Lung (tissue), 12 donors: Measurements from ENCODE around the gene STEAP3. TPM values are rescaled to one million over a fixed set of nuclear protein-coding genes. Genes with fewer than 3 reads are reported as not detected.

Experiments
- ATAC-seq: fragments of 200-7000 bp; cut with Tn5 transposase; one replicate; pipeline ENCODE4 v1.9.1; 2020; ENCODE audit warnings: moderate number of reproducible peaks; ENCODE audit not compliant: insufficient read depth, low FRiP score
- DNase-seq, 3 donors: peaks; one replicate each; pipeline ENCODE4 v3.0.0-alpha.2; 2013 to 2017
- H3K27ac ChIP-seq, 2 donors: one replicate each; pipeline ENCODE4 v1.5.1; 2013; ENCODE audit warnings: mild to moderate bottlenecking in 2 of 2, moderate library complexity in 2 of 2, control low read depth in 1 of 2, inconsistent platforms in 1 of 2, low read depth in 1 of 2, low read length in 1 of 2
- H3K27me3 ChIP-seq, 3 donors: one replicate each; pipeline ENCODE4 v1.5.1; 2013; ENCODE audit warnings: low read length in 2 of 3; ENCODE audit not compliant: control insufficient read depth in 3 of 3, insufficient read depth in 3 of 3
- H3K36me3 ChIP-seq, 4 donors: one replicate each; pipeline ENCODE4 v1.5.1; 2013; ENCODE audit warnings: low read length in 4 of 4, mild to moderate bottlenecking in 1 of 4, moderate library complexity in 1 of 4; ENCODE audit not compliant: control insufficient read depth in 4 of 4, insufficient read depth in 4 of 4
- H3K4me1 ChIP-seq, 5 donors: one replicate each; pipeline ENCODE4 v1.5.1; 2013; ENCODE audit warnings: low read length in 5 of 5, mild to moderate bottlenecking in 2 of 5, moderate library complexity in 1 of 5; ENCODE audit not compliant: control insufficient read depth in 5 of 5, insufficient read depth in 5 of 5
- H3K4me3 ChIP-seq: one replicate; pipeline ENCODE4 v1.5.1; 2013; ENCODE audit warnings: mild to moderate bottlenecking, control low read depth, moderate library complexity
- H3K9ac ChIP-seq, 2 donors: one replicate each; pipeline ENCODE4 v1.5.1; 2013; ENCODE audit warnings: low read length in 2 of 2, control low read depth in 1 of 2; ENCODE audit not compliant: insufficient read depth in 1 of 2
- H3K9me3 ChIP-seq, 4 donors: one replicate each; pipeline ENCODE4 v1.5.1; 2013; ENCODE audit warnings: low read length in 3 of 4, mild to moderate bottlenecking in 1 of 4, moderate library complexity in 1 of 4; ENCODE audit not compliant: control insufficient read depth in 4 of 4, insufficient read depth in 3 of 4
- WGBS, 2 donors: extraction: QIAGEN DNeasy Blood & Tissue Kit; methylation state at CpG; one replicate each; pipeline ENCODE4 v1.1.7; 2013; 5-methylcytosine and 5-hydroxymethylcytosine counted together
- polyA plus RNA-seq, 2 donors: library from polyadenylated mRNA; stranded (reverse); fragments of 200-250 nt; gene quantifications; one replicate each; pipeline ENCODE4 v1.2.1, GENCODE V29; 2013
- total RNA-seq, 2 donors: library from RNA; depleted of rRNA in 1 of 2; stranded (reverse); fragments of >200 nt in 1 of 2; gene quantifications; one replicate each; pipeline ENCODE4 v1.2.1, GENCODE V29; 2014 to 2021
- TF ChIP-seq, protein P1 (sequence below): IDR thresholded peaks from 2 replicates; pipeline ENCODE4 v1.5.1; 2012; ENCODE audit warnings: mild to moderate bottlenecking; ENCODE audit errors: control extremely low read depth, extremely low read depth
- donor health status: control.
- donor health status: control.
- donor health status: Bipolar disorder and iron deficiency.
- donor health status: healthy.
- donor health status: DM: yes; HTN: yes; CAD: no.

Gene STEAP3
- total and polyA plus RNA-seq, 4 donors = 4.3 to 47.8 (median 20.1) TPM

GRCh38 chr2:119252186-119253113 lies 28.8 kb downstream of the STEAP3 start:
- WGBS, 2 donors = 84 to 87% methylated on average over 12 of the region's 12 CpGs
- TF ChIP-seq, protein P1, sequence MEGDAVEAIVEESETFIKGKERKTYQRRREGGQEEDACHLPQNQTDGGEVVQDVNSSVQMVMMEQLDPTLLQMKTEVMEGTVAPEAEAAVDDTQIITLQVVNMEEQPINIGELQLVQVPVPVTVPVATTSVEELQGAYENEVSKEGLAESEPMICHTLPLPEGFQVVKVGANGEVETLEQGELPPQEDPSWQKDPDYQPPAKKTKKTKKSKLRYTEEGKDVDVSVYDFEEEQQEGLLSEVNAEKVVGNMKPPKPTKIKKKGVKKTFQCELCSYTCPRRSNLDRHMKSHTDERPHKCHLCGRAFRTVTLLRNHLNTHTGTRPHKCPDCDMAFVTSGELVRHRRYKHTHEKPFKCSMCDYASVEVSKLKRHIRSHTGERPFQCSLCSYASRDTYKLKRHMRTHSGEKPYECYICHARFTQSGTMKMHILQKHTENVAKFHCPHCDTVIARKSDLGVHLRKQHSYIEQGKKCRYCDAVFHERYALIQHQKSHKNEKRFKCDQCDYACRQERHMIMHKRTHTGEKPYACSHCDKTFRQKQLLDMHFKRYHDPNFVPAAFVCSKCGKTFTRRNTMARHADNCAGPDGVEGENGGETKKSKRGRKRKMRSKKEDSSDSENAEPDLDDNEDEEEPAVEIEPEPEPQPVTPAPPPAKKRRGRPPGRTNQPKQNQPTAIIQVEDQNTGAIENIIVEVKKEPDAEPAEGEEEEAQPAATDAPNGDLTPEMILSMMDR = no peak
- peak; percentile 27 for ATAC-seq
- Histone ChIP-seq H3K9ac (no peak overlapping the region), H3K27ac (no peak overlapping the region), H3K9me3 (peaks cover 0 to 2% (median 0%) of the 10 kb centered on the region in 4 donors), H3K4me1 (no peaks in the 10 kb centered on the region), H3K36me3 (peaks cover 0 to 20% (median 0%) of the 10 kb centered on the region in 4 donors), H3K27me3 (no peaks in the 10 kb centered on the region), H3K4me3 (no peak overlapping the region)
- DNase-seq = no peak

- H3K27me3 ChIP-seq = no peaks in the 10 kb centered on the region
- no peaks in the 10 kb centered on the region for H3K9me3 ChIP-seq
- H3K4me1 ChIP-seq = no peaks in the 10 kb centered on the region
- H3K27ac ChIP-seq = no peak overlapping the region
- peaks cover 0 to 13% (median 0%) of the 10 kb centered on the region in 4 donors for H3K36me3 ChIP-seq
- ATAC-seq (no peak), DNase-seq (no peak)
- no peak overlapping the region for H3K9ac ChIP-seq
- no peak overlapping the region for H3K4me3 ChIP-seq
- 63 to 71% methylated on average over 2 of the region's 2 CpGs for WGBS, 2 donors
- TF ChIP-seq, protein P1 = no peak
Observed at GRCh38 chr2:119253114-119253702, 29.6 kb downstream of the STEAP3 start.

- Histone ChIP-seq H3K9ac (no peak overlapping the region), H3K27ac (no peak overlapping the region), H3K4me1 (no peaks in the 10 kb centered on the region), H3K9me3 (no peaks in the 10 kb centered on the region), H3K36me3 (peaks cover 0 to 8% (median 0%) of the 10 kb centered on the region in 4 donors), H3K27me3 (no peaks in the 10 kb centered on the region), H3K4me3 (no peak overlapping the region)
- DNase-seq (no peak), ATAC-seq (no peak)
- TF ChIP-seq, protein P1 = no peak
- 91 to 93% methylated on average over 14 of the region's 14 CpGs for WGBS, 2 donors
Observed at GRCh38 chr2:119253760-119254600, 30.3 kb downstream of the STEAP3 start.
